Fibroblast of skin of abdomen (primary cell): ENCODE measurements around the gene BCAS1.
A peak's percentile ranks its signal among the peaks of the same experiment; 100 is the strongest.
"Not testable (repeated sequence)": the region's sequence is repeated elsewhere in the genome, so short reads cannot be mapped to it uniquely, and the experiment has no call there.

Source experiments
- DNase-seq: peaks from one replicate; pipeline ENCODE4 v3.0.0-alpha.2; 2013

BCAS1 gene

GRCh38 chr20:53981752-53982437 is 88.5 kb downstream of the BCAS1 start:
- no peak for DNase-seq

- DNase-seq: no peak
Measured at GRCh38 chr20:53981130-53981529, 89.3 kb downstream of the BCAS1 start.

GRCh38 chr20:53980031-53980465 is 90.3 kb downstream of the BCAS1 start:
- DNase-seq: no peak

- no peak for DNase-seq
Measured at GRCh38 chr20:53978497-53978896, 91.9 kb downstream of the BCAS1 start.

GRCh38 chr20:53977391-53977790 is 93.0 kb downstream of the BCAS1 start:
- DNase-seq: no peak

- no peak for DNase-seq
Measured at GRCh38 chr20:53975761-53976160, 94.6 kb downstream of the BCAS1 start.

GRCh38 chr20:53974785-53975555 is 95.4 kb downstream of the BCAS1 start:
- DNase-seq: no peak

- not testable (repeated sequence) for DNase-seq
Measured at GRCh38 chr20:53973882-53974281, 96.5 kb downstream of the BCAS1 start.

GRCh38 chr20:53972179-53972578 is 98.2 kb downstream of the BCAS1 start:
- peak; percentile 32 for DNase-seq

GRCh38 chr20:53971096-53971683 is 99.2 kb downstream of the BCAS1 start:
- DNase-seq: no peak

GRCh38 chr20:53970232-53970631 is 100.2 kb downstream of the BCAS1 start:
- DNase-seq: peak; percentile 25

- DNase-seq: no peak
Measured at GRCh38 chr20:53967527-53967926, 102.9 kb downstream of the BCAS1 start.

GRCh38 chr20:53966774-53967398 is 103.5 kb downstream of the BCAS1 start:
- no peak for DNase-seq

GRCh38 chr20:53964501-53965253 is 105.7 kb downstream of the BCAS1 start:
- no peak for DNase-seq

- DNase-seq: no peak
Measured at GRCh38 chr20:53964067-53964466, 106.3 kb downstream of the BCAS1 start.

GRCh38 chr20:53963635-53964034 is 106.8 kb downstream of the BCAS1 start:
- no peak for DNase-seq

GRCh38 chr20:53962388-53962787 is 108.0 kb downstream of the BCAS1 start:
- DNase-seq: no peak

- DNase-seq: no peak
Measured at GRCh38 chr20:53961527-53961926, 108.9 kb downstream of the BCAS1 start.

GRCh38 chr20:53960579-53961272 is 109.7 kb downstream of the BCAS1 start:
- peak; percentile 90 for DNase-seq

- peak; percentile 94 for DNase-seq
Measured at GRCh38 chr20:53959911-53960578, 110.3 kb downstream of the BCAS1 start.

- DNase-seq: peak; percentile 60
Measured at GRCh38 chr20:53958260-53958659, 112.1 kb downstream of the BCAS1 start.
